CD4-positive, alpha-beta T cell (primary cell): Measurements from ENCODE around the gene FYB1. TPM values are rescaled to one million over a fixed set of nuclear protein-coding genes. Genes with fewer than 3 reads are reported as not detected.

Source experiments
- ATAC-seq: fragments of 200-7000 bp; cut with Tn5 transposase; one replicate; pipeline ENCODE4 v1.10.0; 2022; ENCODE audit warnings: mild to moderate bottlenecking; ENCODE audit not compliant: poor library complexity
- CTCF ChIA-PET: fragments of 350-600 bp; sonication (Branson Sonifier 250); formaldehyde crosslinking; loops from one replicate; lab custom pipeline; 2021; ENCODE audit warnings: antibody characterized with exemption, inconsistent platforms; lab: Charles Lee
- POLR2A ChIA-PET: fragments of 350-600 bp; sonication (Branson Sonifier 250); formaldehyde crosslinking; loops from one replicate; lab custom pipeline; 2021; ENCODE audit warnings: antibody characterized with exemption, inconsistent platforms; lab: Charles Lee
- DNase-seq, 14 experiments: peaks; one replicate each; pipeline ENCODE4 v3.0.0-alpha.2; 2013 to 2020; ENCODE audit warnings: mixed read lengths in 2 of 14
- H3K27ac ChIP-seq, 2 donors: one replicate each; pipeline versions ENCODE4 v1.5.1 to v1.7.0; 2013; ENCODE audit warnings: low read length in 2 of 2, low read depth in 1 of 2, mild to moderate bottlenecking in 1 of 2
- H3K27me3 ChIP-seq, 2 experiments: 1 replicate in 1 of 2; 2 replicates in 1 of 2; pipeline versions ENCODE4 v1.6.1 to v1.7.0; 2013; ENCODE audit warnings: low read length in 2 of 2, control low read depth in 1 of 2, mild to moderate bottlenecking in 1 of 2, moderate library complexity in 1 of 2; ENCODE audit not compliant: insufficient read depth in 2 of 2, control insufficient read depth in 1 of 2
- H3K36me3 ChIP-seq: one replicate; pipeline ENCODE4 v1.6.1; 2013; ENCODE audit warnings: low read length, control low read depth; ENCODE audit not compliant: insufficient read depth
- H3K4me1 ChIP-seq: one replicate; pipeline ENCODE4 v1.6.1; 2013; ENCODE audit warnings: low read length, control low read depth; ENCODE audit not compliant: insufficient read depth
- H3K4me3 ChIP-seq: one replicate; pipeline ENCODE4 v1.5.1; 2013; ENCODE audit warnings: mild to moderate bottlenecking, low read length, moderate library complexity
- H3K9me3 ChIP-seq, 2 experiments: 1 replicate in 1 of 2; 2 replicates in 1 of 2; pipeline versions ENCODE4 v1.6.1 to v1.7.0; 2013; ENCODE audit warnings: low read length in 2 of 2, mild to moderate bottlenecking in 2 of 2, control low read depth in 1 of 2, moderate library complexity in 1 of 2; ENCODE audit not compliant: control insufficient read depth in 1 of 2, insufficient read depth in 1 of 2
- H3K27ac Mint-ChIP-seq: one replicate; pipeline ENCODE4 v1.8.0; 2020; ENCODE audit warnings: mixed read lengths
- H3K27me3 Mint-ChIP-seq: one replicate; pipeline ENCODE4 v1.8.0; 2021; ENCODE audit warnings: mixed read lengths
- H3K36me3 Mint-ChIP-seq: one replicate; pipeline ENCODE4 v1.8.0; 2021; ENCODE audit warnings: low read depth, mixed read lengths
- H3K4me1 Mint-ChIP-seq: one replicate; pipeline ENCODE4 v1.8.0; 2021; ENCODE audit warnings: low read depth, mixed read lengths
- H3K4me3 Mint-ChIP-seq: one replicate; pipeline ENCODE4 v1.8.0; 2020; ENCODE audit warnings: mild to moderate bottlenecking, mixed read lengths
- H3K9me3 Mint-ChIP-seq: one replicate; pipeline ENCODE4 v1.8.0; 2020; ENCODE audit warnings: mixed read lengths
- CTCF ChIP-seq: fragments of 200-600 bp; IDR thresholded peaks from one replicate; pipeline ENCODE4 v1.8.0; 2022; ENCODE audit warnings: antibody characterized with exemption, mild to moderate bottlenecking
- intact Hi-C, 2 experiments: fragments of 100-400 bp; cut with DNase I in 1 of 2; cut with micrococcal nuclease in 1 of 2; formaldehyde crosslinking; loops; one replicate each; pipeline versions ENCODE4 v1.15.1 to v1.9.0; 2023 to 2025; cut with DNase I, micrococcal nuclease
- total RNA-seq, 174 experiments: library from RNA in 2 of 174; stranded (reverse) in 2 of 174; gene quantifications; one replicate each; pipeline ENCODE4 v1.2.3 and lab custom pipeline; 2021 to 2026

The FYB1 gene
- total RNA-seq, 2 experiments from 2014 or later = 478 to 497 TPM

GRCh38 chr5:39193553-39194465 lies 25.6 kb downstream of the FYB1 start:
- ATAC-seq (no peak), DNase-seq (no peak)
- H3K27ac Mint-ChIP-seq = peak overlapping the region; percentile 96
- H3K27me3 Mint-ChIP-seq = no peaks in the 10 kb centered on the region
- no peak for TF ChIP-seq CTCF
- Histone ChIP-seq H3K27ac (peak overlapping the region; percentile 79 to 83), H3K4me1 (peaks cover 56% of the 10 kb centered on the region), H3K27me3 (no peaks in the 10 kb centered on the region), H3K36me3 (peaks cover 41% of the 10 kb centered on the region), H3K9me3 (no peaks in the 10 kb centered on the region), H3K4me3 (peak overlapping the region; percentile 76)
- no peaks in the 10 kb centered on the region for H3K9me3 Mint-ChIP-seq
- peak overlapping the region; percentile 85 for H3K4me3 Mint-ChIP-seq
- peaks cover 85% of the 10 kb centered on the region for H3K4me1 Mint-ChIP-seq
- ChIA-PET POLR2A (interaction anchor here (0.7 to 13.9 kb wide), 10 partner anchors 8 to 89 kb away, joined by 3 to 408 read pairs (median 8); partner anchors contain the start of gene FYB1), CTCF (interaction anchor here (0.9 to 15.2 kb wide), 6 partner anchors 13 to 90 kb away, joined by 3 to 140 read pairs (median 3); no protein-coding TSS in a partner anchor)
- intact Hi-C loops = loop anchor here in 1 of 2 experiments (2.0 kb wide), 1 partner anchor 15 kb away; no protein-coding TSS in a partner anchor
- H3K36me3 Mint-ChIP-seq = peaks cover 86% of the 10 kb centered on the region

- CTCF ChIA-PET = interaction anchor here (0.9 to 15.2 kb wide), 8 partner anchors 8 to 91 kb away, joined by 3 to 140 read pairs (median 6); no protein-coding TSS in a partner anchor
- peak overlapping the region; percentile 79 to 83 for H3K27ac ChIP-seq
- no peaks in the 10 kb centered on the region for H3K9me3 ChIP-seq
- Mint-ChIP-seq H3K27me3 (no peaks in the 10 kb centered on the region), H3K9me3 (no peaks in the 10 kb centered on the region), H3K4me1 (peaks cover 96% of the 10 kb centered on the region), H3K4me3 (peak overlapping the region; percentile 85), H3K36me3 (peaks cover 84% of the 10 kb centered on the region), H3K27ac (peak overlapping the region; percentile 96)
- H3K27me3 ChIP-seq = no peaks in the 10 kb centered on the region
- TF ChIP-seq CTCF = no peak
- peak overlapping the region; percentile 76 for H3K4me3 ChIP-seq
- POLR2A ChIA-PET = interaction anchor here (1.2 to 13.9 kb wide), 8 partner anchors 8 to 82 kb away, joined by 3 to 408 read pairs (median 72); partner anchors contain the start of gene FYB1
- peaks cover 41% of the 10 kb centered on the region for H3K36me3 ChIP-seq
- ATAC-seq (no peak), DNase-seq (no peak)
- peaks cover 66% of the 10 kb centered on the region for H3K4me1 ChIP-seq
- intact Hi-C loops = no loop called here
Observed at GRCh38 chr5:39192450-39193160, 26.8 kb downstream of the FYB1 start.

GRCh38 chr5:39191216-39191615 lies 28.1 kb downstream of the FYB1 start:
- TF ChIP-seq CTCF = no peak
- POLR2A ChIA-PET = interaction anchor here (0.8 to 13.9 kb wide), 9 partner anchors 9 to 83 kb away, joined by 3 to 408 read pairs (median 6); partner anchors contain the start of gene FYB1
- DNase-seq = peak in 5 of 14 experiments; percentile 47 to 72 (median 67)
- H3K36me3 ChIP-seq = peaks cover 35% of the 10 kb centered on the region
- no peaks in the 10 kb centered on the region for H3K27me3 ChIP-seq
- peak overlapping the region; percentile 46 for H3K4me3 ChIP-seq
- Mint-ChIP-seq H3K4me3 (peak overlapping the region; percentile 91), H3K9me3 (no peaks in the 10 kb centered on the region), H3K27me3 (no peaks in the 10 kb centered on the region), H3K27ac (peak overlapping the region; percentile 96), H3K36me3 (peaks cover 80% of the 10 kb centered on the region), H3K4me1 (peaks cover 97% of the 10 kb centered on the region)
- ATAC-seq = peak; percentile 19
- peaks cover 62% of the 10 kb centered on the region for H3K4me1 ChIP-seq
- intact Hi-C loops = no loop called here
- CTCF ChIA-PET = interaction anchor here (0.8 to 15.2 kb wide), 6 partner anchors 10 to 92 kb away, joined by 3 to 140 read pairs (median 10); no protein-coding TSS in a partner anchor
- H3K27ac ChIP-seq = peak overlapping the region; percentile 60 to 79
- H3K9me3 ChIP-seq = no peaks in the 10 kb centered on the region
